Liver (tissue), 4 donors: ENCODE measurements around the gene GDF3. TPM values are rescaled to one million over a fixed set of nuclear protein-coding genes. Genes with fewer than 3 reads are reported as not detected.

ENCODE experiments used
- polyA plus RNA-seq, 2 donors: library from polyadenylated mRNA; stranded (reverse) in 1 of 2; unstranded in 1 of 2; fragments of 200-250 nt in 1 of 2; fragments of >200 nt in 1 of 2; fragmentation: Nextera tagmentation in 1 of 2; extraction: Ambion mirVana in 1 of 2; gene quantifications; one replicate each; pipeline versions ENCODE4 v1.2.1 to v1.2.3, GENCODE V29; 2013 to 2015
- total RNA-seq, 2 donors: library from RNA; depleted of rRNA; stranded (reverse); fragments of >200 nt; gene quantifications; one replicate each; pipeline ENCODE4 v1.2.3, GENCODE V29; 2014
- donor health status: healthy.
- donor health status: healthy.
- donor health status: healthy.

GDF3 gene
- total and polyA plus RNA-seq, 4 donors: not detected

Other genes starting within 250 kb of the GDF3 start
- gene CD163, start 192.0 kb downstream of the GDF3 start, total RNA-seq: 100 to 1,000 TPM; 101 to 153 TPM
- 10 to 100 TPM; 61.1 to 80.4 TPM for gene CD163, start 192.0 kb downstream of the GDF3 start, polyA plus RNA-seq
- gene APOBEC1, start 29.9 kb downstream of the GDF3 start, total RNA-seq: not detected
- gene APOBEC1, start 29.9 kb downstream of the GDF3 start, polyA plus RNA-seq: not detected
- not detected for gene DPPA3, start 15.7 kb upstream of the GDF3 start, total RNA-seq
- not detected for gene DPPA3, start 15.7 kb upstream of the GDF3 start, polyA plus RNA-seq
- gene CLEC4C, start 51.6 kb upstream of the GDF3 start, total RNA-seq: under 1 TPM in 1 of 2 donors, not detected in 1; 0.33 TPM
- not detected for gene CLEC4C, start 51.6 kb upstream of the GDF3 start, polyA plus RNA-seq
- not detected for gene NANOGNB, start 69.4 kb upstream of the GDF3 start, total RNA-seq
- gene NANOGNB, start 69.4 kb upstream of the GDF3 start, polyA plus RNA-seq: not detected
- under 1 TPM in 1 of 2 donors, not detected in 1; 0.17 TPM for gene NANOG, start 93.6 kb upstream of the GDF3 start, total RNA-seq
- under 1 TPM in 1 of 2 donors, not detected in 1; 0.11 TPM for gene NANOG, start 93.6 kb upstream of the GDF3 start, polyA plus RNA-seq
- 10 to 100 TPM in 1 of 2 donors, not detected in 1; 22.7 TPM for gene SLC2A14, start 177.1 kb upstream of the GDF3 start, total RNA-seq
- not detected for gene SLC2A14, start 177.1 kb upstream of the GDF3 start, polyA plus RNA-seq
- gene SLC2A3, start 240.4 kb upstream of the GDF3 start, total RNA-seq: 10 to 100 TPM; 10.9 to 20.6 TPM
- gene SLC2A3, start 240.4 kb upstream of the GDF3 start, polyA plus RNA-seq: 1 to 10 TPM; 2.1 to 3.2 TPM